ENCODE data around the gene KRT6C. TPM values are rescaled to one million over a fixed set of nuclear protein-coding genes. Genes with fewer than 3 reads are reported as not detected.
"Not testable (repeated sequence)": the region's sequence is repeated elsewhere in the genome, so short reads cannot be mapped to it uniquely, and the experiment has no call there.

Gene KRT6C
- polyA plus RNA-seq, 3 donors: not detected

DNA sequence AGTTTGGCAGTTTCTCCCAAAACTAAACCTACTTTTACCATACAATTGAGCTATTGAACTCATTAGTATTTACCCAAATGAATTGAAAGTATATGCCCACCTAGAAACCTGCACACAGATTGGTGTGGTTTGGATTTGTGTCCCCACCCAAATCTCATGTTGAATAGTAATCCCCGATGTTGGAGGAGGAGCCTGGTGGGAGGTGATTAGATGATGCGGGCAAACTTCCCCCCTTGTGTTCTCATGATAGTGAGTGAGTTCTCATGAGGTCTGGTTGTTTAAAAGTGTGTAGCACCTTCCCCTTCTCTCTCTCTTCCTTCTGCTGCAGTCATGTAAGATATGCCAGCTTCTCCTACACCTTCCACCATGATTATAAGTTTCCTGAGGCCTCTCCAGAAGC is 4.0 kb upstream of the KRT6C start:
- no peak for DNase-seq (ENCODE audit: extremely low read depth in 1 of 11, low read depth in 9 of 11, low spot score in 4 of 11)

DNA sequence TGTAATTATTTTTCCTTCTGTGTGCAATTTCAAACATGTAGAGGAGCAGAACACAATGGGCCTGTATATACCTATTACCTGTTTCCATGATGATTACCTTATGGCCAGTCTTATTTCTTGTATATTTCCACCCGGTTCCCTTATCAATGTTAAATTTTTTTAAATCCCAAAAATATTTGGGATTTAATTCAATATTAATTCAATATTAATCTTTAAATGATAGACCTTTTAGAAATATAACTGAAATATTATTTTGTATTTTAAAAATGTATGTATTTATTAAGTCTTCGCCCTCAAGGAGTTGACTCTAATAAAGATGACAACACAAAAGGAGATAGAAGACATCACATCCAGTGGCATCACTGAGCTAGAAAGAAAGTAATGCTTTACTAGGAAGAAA is 607 bp upstream of the KRT6C start:
- DNase-seq (ENCODE audit: extremely low read depth in 1 of 11, low read depth in 9 of 11, low spot score in 4 of 11): no peak

DNA sequence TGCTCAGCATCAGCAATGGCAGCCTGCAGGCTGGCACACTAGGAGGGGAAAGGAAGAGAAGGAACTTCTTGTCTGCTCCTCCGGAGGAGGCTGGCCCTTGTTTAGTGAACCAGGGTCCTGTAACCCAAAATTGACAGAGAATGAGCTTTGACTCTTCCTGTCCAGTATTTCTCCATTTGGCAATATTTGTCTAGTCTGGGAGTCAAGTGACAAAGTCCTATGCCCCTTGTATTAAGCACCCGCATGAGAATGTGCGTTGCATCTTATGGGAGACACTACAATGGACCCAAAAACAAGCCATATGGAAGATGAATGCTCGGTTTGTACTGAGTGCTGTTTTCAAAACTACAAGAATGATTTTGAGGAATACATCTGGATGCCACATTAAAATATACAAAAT is 3.8 kb downstream of the KRT6C start:
- no peak for DNase-seq (ENCODE audit: extremely low read depth in 1 of 11, low read depth in 9 of 11, low spot score in 4 of 11)

DNA sequence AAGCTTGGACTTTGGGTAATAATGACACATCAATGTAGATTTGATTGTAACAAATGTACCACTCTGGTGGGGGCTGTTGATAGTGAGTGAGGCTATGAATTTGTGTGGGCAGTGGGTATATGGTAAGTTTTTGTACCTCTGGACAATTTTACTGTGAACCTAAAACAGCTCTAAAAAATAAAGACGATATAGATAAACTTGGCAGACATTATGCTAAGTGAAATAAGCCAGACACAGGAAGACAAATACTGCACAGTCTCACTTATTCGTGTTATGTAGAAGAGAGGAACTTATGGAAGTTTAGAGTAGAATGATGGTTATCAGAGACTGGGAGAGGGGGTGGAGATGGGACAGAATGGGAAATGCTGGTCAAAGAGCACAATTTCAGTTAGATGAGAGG is 8.7 kb downstream of the KRT6C start:
- no peak for DNase-seq (ENCODE audit: extremely low read depth in 1 of 11, low read depth in 9 of 11, low spot score in 4 of 11)

DNA sequence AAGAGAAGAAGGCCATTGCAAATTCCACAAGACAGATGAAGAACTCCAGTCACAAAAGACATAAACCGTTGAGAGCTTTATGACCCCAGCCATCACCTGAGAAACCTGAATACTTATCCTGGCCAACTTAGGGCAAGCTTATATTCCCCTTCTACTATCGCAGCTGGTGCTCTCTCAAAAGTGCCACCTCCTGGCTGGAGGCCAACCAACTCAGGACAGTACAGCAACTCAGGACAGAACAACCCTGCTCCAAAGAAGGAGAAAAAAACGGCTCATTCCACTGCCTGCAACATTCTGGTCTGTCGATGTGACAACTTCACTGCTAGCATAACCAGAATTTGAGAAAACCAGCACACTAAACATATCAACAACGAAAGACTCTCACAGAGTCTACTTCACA is 11.9 kb downstream of the KRT6C start:
- DNase-seq (ENCODE audit: extremely low read depth in 1 of 11, low read depth in 9 of 11, low spot score in 4 of 11): no peak

DNA sequence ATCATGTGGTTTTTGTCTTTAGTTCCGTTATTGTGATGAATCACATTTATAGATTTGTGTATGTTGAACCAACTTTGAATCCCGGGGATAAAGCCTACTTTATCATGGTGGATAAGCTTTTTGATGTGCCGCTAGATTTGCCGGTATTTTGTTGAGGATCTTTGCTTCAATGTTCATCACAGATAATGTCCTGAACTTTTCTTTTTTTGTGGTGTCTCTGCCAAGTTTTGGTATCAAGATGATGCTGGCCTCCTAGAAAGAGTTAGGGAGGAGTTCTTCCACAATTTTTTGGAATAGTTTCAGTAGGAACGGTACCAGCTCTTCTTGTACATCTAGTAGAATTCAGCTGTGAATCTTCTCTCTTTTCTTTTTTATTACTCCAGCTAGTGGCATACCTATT is 14.7 kb downstream of the KRT6C start:
- no peak for DNase-seq (ENCODE audit: extremely low read depth in 1 of 11, low read depth in 9 of 11, low spot score in 4 of 11)

DNA sequence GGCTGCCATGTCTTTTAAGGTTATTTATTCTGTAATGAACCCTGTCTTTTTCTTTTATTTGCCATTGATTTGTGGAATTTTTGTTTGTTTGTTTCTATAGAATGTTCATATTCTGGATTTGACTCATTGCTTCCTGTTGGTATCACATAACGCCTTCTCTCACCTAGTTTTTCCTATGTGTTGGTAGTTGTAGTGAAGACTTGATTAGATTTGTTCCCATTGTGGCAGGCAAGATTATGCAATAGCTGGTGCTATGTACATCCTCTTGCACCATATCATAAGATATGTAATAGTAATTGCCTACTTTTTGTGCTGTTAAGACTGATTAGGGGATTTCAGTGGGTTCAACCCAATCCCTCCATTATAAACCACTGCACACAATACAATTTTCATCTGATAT is 17.8 kb downstream of the KRT6C start:
- no peak for DNase-seq (ENCODE audit: extremely low read depth in 1 of 11, low read depth in 9 of 11, low spot score in 4 of 11)

DNA sequence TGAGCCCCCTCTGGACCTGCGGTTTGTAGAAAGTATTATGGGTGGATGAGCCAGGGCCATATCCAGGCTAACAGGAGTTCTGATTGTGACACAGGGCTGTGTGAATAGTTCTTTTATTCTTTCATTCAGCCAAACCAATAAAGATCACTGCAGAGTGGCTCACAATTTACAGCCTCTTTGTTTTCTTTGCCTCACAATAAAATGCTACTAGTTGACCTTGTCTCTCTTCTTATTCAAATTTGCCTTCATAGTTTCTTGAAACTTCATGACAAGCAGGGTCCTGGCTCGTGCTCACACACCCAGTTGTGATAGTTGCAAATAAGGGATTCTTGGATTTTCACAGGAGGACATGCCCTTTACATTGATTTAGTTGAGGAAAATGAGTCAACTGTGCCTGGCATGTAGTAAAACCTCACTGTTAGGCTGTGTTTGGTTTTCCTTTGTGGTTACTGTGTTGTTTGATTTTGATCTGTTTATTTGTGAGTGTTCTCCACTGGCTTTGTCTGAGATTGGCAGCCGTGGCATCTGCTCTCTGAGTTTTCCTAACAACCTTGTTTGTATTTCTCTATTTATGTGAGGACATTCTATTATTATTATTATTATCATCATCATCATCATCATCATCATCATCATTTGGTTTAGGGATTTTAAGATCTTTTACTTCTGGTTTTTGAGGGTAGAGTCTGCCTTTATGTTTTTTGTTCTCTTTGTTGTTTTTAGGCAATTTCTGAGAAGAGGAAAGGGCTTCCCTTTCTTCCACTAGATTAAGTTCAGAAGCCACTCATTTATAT is 19.0 kb downstream of the KRT6C start:
- DNase-seq (ENCODE audit: extremely low read depth in 1 of 11, low read depth in 9 of 11, low spot score in 4 of 11): no peak

DNA sequence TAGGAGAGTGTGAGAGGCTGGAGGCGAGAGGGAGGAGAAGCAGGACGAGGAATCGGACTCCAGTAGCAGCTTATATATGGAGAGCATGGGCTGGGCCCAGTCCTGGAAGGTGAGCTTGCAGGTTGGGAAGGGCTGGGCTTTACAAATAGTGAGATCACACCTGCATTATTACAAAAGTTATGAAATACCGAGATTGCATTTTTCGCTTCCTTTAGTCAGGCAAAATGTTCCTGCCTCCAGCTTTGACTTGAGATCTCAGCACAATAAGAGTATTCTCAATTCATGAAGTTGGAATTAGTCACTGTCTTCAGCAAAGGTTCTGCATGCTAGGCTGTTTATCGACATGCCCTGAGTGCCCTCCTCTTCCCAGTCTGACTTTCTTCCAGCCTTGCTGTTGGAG is 21.5 kb downstream of the KRT6C start, which contains the start of gene KRT6B:
KRT6B (minus strand) TSS at position 46 of the 400 bp plus-strand sequence. CDS start 68 bp downstream, outside the sequence.
- no peak for DNase-seq (ENCODE audit: extremely low read depth in 1 of 11, low read depth in 9 of 11, low spot score in 4 of 11)

DNA sequence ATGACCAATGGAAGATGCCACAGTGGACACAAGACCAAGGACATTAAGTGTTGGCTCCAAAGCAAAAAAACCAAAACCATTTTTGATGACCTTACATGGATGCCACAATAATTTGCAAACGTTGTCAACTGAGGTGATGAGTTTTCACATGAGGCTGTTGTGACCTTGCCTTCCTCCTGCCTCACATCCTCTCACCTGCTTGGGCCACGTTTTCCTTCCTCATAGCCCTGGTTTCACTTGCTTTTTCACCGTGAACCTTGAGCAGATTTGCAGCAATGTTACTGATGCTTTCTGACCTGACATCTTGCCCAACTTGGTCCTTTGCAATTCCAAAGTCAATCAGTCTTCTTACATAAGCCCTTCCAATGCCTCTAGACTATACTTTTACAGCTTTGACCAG is 25.4 kb downstream of the KRT6C start:
- no peak for DNase-seq (ENCODE audit: extremely low read depth in 1 of 11, low read depth in 9 of 11, low spot score in 4 of 11)

DNA sequence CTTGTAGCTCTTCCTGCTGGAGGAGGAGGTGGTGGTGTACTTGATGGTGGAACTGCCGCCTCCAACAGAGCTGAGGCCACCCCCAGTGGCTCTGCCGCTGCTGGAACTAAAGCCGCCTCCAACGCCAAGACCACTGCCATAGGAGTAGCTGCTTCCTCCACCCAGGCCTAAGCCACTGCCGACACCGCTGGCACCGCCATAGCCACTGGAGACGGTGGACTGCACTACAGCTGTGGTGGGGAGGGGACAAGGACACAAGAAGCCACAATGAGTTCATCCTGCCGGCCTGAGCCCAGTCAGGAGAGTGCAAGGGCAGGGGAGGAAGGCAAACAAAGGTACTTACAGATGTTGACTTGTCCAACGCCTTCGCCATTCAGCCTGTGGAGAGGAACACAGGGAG is 26.4 kb downstream of the KRT6C start:
- DNase-seq (ENCODE audit: extremely low read depth in 1 of 11, low read depth in 9 of 11, low spot score in 4 of 11): not testable (repeated sequence)

DNA sequence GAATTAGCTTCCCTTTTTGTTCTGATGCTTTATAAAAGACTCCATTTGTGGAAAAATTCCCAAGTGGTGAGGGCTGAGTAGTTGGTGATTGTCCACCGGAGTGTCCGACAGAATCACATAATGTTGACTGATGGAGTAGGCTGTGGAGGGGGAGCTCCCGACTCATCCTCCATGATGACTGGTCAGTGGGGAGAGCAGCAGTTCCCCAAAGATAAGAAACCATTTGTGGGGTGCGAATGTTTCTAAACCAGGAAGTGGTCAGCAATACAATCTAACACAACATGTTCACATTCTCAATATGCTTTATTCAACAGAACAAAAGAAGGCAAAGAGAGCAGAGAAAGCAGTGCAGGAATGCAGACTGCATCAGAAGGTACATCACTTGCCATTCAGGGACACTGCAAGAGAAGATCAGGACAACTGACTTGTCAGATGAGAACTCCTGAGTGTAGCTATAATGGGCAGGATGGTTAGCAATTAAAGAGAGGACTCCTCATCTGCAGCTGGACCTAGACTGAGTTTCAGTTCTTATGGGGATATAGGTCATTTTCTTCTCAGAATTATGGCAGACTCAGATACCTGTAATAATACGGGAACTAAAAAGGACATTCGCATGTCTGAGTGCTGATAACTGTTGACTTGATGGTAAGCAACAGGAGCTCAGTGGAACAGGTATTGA is 27.1 kb downstream of the KRT6C start:
- DNase-seq (ENCODE audit: extremely low read depth in 1 of 11, low read depth in 9 of 11, low spot score in 4 of 11): no peak

DNA sequence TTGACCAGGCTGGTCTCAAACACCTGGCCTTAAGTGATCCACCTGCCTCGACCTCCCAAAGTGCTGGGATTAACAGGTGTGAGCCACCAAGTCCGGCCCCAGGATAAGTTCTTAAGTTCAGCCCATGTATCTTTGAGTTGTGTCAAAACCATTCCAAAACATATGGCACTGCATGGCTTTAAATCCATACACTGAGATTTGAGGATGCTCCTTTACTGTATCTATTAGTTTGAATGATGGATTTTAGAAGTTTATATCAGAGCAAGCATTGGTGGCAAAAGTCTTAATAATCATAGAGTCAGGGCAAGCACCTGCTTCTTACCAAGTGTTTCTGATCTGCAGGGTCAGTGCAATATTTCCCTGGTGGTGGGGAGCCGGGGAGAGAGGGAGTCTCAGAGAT is 27.7 kb downstream of the KRT6C start:
- DNase-seq (ENCODE audit: extremely low read depth in 1 of 11, low read depth in 9 of 11, low spot score in 4 of 11): no peak

DNA sequence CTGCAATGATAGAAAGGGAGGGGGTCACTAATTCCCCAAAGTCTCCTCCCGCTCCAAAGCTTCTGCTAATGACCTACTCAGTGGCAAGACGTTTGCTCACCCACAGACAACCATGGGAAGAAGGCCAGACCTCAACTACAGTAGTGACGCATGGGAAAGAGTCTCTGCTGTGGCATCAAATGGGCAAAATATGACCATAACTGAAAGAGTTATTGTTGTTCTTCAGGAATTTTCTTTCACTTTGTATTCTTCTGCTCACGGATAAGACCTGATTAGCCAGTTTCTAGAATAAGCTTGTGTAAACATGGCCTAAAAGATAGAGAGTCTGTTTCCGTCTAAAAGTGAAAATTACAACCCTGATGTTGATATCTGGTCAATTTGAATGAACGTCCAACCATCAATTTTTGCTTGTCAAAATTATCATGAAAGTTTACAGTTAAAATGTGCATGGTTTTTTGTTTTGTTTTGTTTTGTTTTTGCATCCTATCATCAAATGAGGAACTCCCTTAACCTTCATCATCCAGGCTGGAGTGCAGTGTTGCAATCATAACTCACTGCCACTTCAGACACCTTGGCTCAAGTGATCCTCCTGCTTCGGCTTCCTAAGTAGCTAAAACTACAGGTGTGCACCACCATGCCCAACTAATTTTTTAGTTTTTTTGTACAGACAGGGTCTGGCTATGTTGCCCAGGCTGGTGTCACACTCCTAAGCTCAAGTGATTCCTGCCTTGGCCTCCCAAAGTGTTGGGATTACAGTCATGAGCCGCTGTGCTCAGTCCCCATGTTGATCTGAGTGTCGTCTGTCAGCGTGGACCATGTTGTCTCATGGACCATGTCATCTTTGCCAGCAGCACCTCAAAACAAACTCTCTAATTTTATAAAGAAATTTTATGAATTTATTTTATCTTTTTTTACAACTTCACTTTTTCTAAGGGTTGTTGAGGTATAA is 28.7 kb downstream of the KRT6C start:
- no peak for DNase-seq (ENCODE audit: extremely low read depth in 1 of 11, low read depth in 9 of 11, low spot score in 4 of 11)

DNA sequence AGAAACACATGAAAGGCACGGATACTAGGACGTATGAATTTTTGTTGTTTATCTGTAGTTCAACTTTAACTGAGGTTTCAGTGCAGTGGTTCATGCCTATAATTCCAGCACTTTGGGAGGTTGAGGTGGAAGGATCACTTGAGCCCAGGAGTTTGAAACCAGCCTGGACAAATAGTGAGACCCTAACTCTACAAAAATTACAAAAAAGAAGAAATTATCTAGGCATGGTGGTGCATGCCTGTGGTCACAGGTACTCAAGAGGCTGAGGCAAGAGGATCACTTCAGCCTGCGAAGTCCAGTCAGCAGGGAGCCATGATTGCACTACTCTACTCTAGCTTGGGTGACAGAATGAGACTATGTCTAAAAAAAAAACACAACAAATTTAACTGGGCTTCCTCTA is 29.6 kb downstream of the KRT6C start:
- DNase-seq (ENCODE audit: extremely low read depth in 1 of 11, low read depth in 9 of 11, low spot score in 4 of 11): no peak

DNA sequence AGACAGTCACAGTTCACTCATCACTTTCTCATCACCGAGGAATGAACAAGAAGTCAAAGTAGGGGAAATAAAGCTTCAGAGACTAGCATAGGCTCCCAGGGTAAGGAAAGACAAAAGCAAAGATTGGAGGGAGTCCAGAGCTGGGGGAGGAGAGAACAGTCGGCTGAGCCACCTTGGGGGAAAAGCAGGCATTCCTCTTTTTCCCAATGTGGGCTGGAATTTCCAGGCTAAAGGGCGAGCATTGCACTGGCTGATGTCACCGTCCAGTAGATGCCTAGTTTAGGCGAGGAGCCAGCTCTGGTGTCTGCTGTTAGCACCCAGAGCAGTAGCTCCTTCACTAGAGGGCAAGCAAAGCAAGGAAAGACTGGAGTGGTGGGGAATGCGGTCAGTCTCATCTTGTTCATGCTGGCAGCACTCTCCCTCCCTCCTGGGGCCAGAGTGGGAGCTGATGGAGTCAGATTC is 31.0 kb downstream of the KRT6C start:
- no peak for DNase-seq (ENCODE audit: extremely low read depth in 1 of 11, low read depth in 9 of 11, low spot score in 4 of 11)

DNA sequence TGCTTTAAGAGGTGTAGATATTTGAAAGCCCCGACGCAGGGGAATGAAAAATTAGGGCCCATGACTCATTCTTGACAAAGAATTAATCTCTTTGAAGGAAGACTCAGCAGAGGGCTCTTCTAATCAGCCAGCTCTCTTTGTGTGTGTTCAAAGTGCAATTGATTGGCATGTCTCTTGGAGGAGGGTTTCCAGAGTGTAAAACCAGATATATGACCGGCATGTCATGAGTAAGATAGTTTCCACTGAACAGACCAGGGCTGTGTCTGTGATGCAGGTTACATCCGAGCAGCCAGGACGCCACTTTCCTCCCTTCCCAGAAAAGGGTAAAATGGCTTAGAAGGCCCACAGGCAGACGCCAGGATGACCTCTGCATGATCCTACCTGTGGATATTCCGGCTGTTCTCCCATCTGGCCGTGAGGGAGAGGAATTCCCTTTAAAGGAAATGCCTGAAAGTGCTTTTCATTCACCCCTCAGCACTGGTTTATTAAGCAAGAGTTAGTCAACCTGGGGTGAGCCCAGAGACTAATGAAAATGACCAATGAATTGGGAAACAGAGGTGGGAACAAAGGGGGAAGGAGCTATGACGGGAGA is 32.2 kb downstream of the KRT6C start:
- no peak for DNase-seq (ENCODE audit: extremely low read depth in 1 of 11, low read depth in 9 of 11, low spot score in 4 of 11)

DNA sequence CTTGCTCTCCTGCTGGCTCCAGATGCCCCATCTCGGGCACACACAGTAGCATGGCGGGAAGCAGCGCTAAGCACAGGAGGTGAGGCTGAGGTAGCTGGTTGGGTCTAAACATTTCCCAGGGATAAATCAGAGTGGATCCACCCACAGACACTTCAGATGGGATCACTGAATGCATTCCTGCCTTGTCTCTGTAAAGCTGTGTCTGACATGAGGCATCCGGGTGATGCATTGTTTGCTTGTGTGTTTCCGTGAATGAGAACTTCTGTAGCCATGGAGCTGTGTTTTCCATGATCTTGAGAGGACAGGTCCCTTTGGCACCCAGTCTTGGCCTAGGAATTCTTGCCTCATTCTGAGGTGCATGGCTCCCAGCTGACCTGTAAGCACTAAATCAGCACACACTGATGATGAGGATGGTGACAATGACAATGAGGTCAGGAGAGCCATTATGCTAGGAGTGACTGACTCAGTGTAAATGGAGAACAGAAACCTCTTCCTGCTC is 32.7 kb downstream of the KRT6C start:
- no peak for DNase-seq (ENCODE audit: extremely low read depth in 1 of 11, low read depth in 9 of 11, low spot score in 4 of 11)

DNA sequence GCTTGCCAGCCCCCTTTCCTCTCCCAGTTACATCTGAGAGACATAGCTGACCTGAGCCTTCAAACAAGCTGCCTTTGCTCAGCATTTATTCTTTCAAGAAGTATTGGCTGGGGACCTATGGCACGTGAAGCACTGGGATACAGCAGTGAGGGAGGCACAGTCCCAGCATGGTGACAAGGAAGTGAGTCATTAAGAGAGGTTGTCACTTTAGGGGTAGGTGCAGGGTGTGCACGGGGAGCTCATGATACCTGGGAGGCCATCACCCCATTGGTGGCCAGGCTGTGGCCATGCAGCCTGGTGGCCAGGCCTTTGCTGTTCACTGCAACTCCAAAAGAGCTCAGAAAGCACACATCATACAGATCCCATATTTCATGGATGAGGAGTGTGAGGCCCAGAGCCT is 33.8 kb downstream of the KRT6C start:
- no peak for DNase-seq (ENCODE audit: extremely low read depth in 1 of 11, low read depth in 9 of 11, low spot score in 4 of 11)
